Measurements from ENCODE around the gene SUSD1. TPM values are rescaled to one million over a fixed set of nuclear protein-coding genes. Genes with fewer than 3 reads are reported as not detected.

Gene SUSD1
- total RNA-seq, 1 experiment from 2014 or later, result 7.9 TPM

DNA sequence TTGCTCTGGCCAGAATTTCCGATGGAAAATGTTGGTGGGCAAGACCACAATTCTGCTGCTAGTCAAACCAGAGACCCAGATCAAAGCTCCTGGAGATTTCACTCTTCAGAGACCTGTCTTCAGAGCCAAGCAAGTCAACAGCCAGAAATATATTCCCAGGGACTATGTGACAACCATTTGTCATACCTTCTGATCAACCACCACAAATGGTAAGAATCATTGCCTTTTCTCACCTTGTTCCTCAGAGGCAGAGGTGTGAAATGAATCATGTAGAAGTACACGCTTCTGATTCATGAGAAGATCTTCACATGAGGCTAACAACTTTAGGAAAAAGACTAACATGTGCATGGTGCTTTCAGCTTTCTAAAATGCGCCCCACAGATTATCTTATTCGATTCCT, 53.5 kb downstream of the SUSD1 start:
- H2AFZ ChIP-seq (ENCODE audit: low read depth, low read length, poor library complexity, severe bottlenecking), result no peak overlapping the region
- no peaks in the 10 kb centered on the region for H3K79me2 ChIP-seq (ENCODE audit: insufficient read depth, low read length)
- POLR2A ChIA-PET, result no interaction called here
- no peaks in the 10 kb centered on the region for H3K36me3 ChIP-seq (ENCODE audit: control insufficient read depth in 1 of 2, insufficient read depth in 2 of 2, low read length in 2 of 2)
- H3K4me1 ChIP-seq (ENCODE audit: control insufficient read depth in 1 of 2, insufficient read depth in 2 of 2, low read length in 2 of 2), result peaks cover 31 to 34% of the 10 kb centered on the region in 2 experiments
- H3K9me3 ChIP-seq (ENCODE audit: control insufficient read depth in 1 of 2, insufficient read depth in 1 of 2, low read depth in 1 of 2, low read length in 2 of 2), result no peaks in the 10 kb centered on the region
- no peak overlapping the region for H3K27ac ChIP-seq (ENCODE audit: low read depth, low read length)
- DNase-seq (ENCODE audit: low read depth, low spot score) (no peak), ATAC-seq (no peak)
- intact Hi-C loops (cut with micrococcal nuclease), result no loop called here
- RAD21 ChIA-PET (ENCODE audit: low non-redundant PET in 1 of 2, low total read pairs in 2 of 2, uncharacterized antibody in 2 of 2, unreplicated experiment in 2 of 2), result no interaction called here
- no peaks in the 10 kb centered on the region; the same call in 1 of the 2 replicates for H3K9me2 ChIP-seq (ENCODE audit: insufficient read depth)
- no peak overlapping the region for H3K4me3 ChIP-seq (replicated peaks in 1 of 2; ENCODE audit: low read depth in 1 of 2, low read length in 2 of 2)
- CTCF ChIA-PET, result no interaction called here
- H3K4me2 ChIP-seq (ENCODE audit: low read length), result no peak overlapping the region
- no peak overlapping the region for H3K9ac ChIP-seq (ENCODE audit: low read length)
- TF ChIP-seq ELF1 (IDR thresholded peaks at IDR 0.05; ENCODE audit: borderline replicate concordance, low read depth) (no peak), ZNF274 (IDR thresholded peaks at IDR 0.05; ENCODE audit: low read depth, low read length) (no peak), CBX3 (IDR thresholded peaks at IDR 0.05; ENCODE audit: low read depth) (no peak), MAX (IDR thresholded peaks at IDR 0.05) (no peak), REST (IDR thresholded peaks at IDR 0.05; ENCODE audit: low read depth) (no peak), EGR1 (IDR thresholded peaks at IDR 0.05; ENCODE audit: low read depth) (no peak), ZFX (IDR thresholded peaks at IDR 0.05) (no peak), SP1 (IDR thresholded peaks at IDR 0.05; ENCODE audit: low read depth) (no peak), JUND (IDR thresholded peaks at IDR 0.05) (no peak), POLR2AphosphoS5 (IDR thresholded peaks at IDR 0.05; ENCODE audit: low read depth, low read length) (no peak), ATF3 (IDR thresholded peaks at IDR 0.05) (no peak), SIN3A (IDR thresholded peaks at IDR 0.05; ENCODE audit: low read depth) (no peak), FOSL1 (IDR thresholded peaks at IDR 0.05; ENCODE audit: low read depth) (no peak), POLR2A (IDR thresholded peaks at IDR 0.05; ENCODE audit: borderline replicate concordance, extremely low read depth, insufficient read depth, insufficient read length) (no peak), CEBPB (IDR thresholded peaks at IDR 0.05; ENCODE audit: low read depth) (no peak), EZH2phosphoT487 (IDR thresholded peaks at IDR 0.05; ENCODE audit: borderline replicate concordance) (no peak), EZH2 (IDR thresholded peaks at IDR 0.05) (no peak)
- TF ChIP-seq, protein P1, sequence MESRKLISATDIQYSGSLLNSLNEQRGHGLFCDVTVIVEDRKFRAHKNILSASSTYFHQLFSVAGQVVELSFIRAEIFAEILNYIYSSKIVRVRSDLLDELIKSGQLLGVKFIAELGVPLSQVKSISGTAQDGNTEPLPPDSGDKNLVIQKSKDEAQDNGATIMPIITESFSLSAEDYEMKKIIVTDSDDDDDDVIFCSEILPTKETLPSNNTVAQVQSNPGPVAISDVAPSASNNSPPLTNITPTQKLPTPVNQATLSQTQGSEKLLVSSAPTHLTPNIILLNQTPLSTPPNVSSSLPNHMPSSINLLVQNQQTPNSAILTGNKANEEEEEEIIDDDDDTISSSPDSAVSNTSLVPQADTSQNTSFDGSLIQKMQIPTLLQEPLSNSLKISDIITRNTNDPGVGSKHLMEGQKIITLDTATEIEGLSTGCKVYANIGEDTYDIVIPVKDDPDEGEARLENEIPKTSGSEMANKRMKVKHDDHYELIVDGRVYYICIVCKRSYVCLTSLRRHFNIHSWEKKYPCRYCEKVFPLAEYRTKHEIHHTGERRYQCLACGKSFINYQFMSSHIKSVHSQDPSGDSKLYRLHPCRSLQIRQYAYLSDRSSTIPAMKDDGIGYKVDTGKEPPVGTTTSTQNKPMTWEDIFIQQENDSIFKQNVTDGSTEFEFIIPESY (IDR thresholded peaks at IDR 0.05; ENCODE audit: extremely low read depth, insufficient replicate concordance, low read length), result no peak
- no peaks in the 10 kb centered on the region for H4K20me1 ChIP-seq (ENCODE audit: insufficient read depth)
- no TSS peak for BruUV-seq (replicated peaks)
- no peaks in the 10 kb centered on the region for H3K27me3 ChIP-seq (ENCODE audit: insufficient read depth, low read length)

All from HCT116 (cell line).